Measurements from ENCODE around the gene PDE10A. TPM values are rescaled to one million over a fixed set of nuclear protein-coding genes. Genes with fewer than 3 reads are reported as not detected.

The PDE10A gene
- total and polyA plus RNA-seq, 7 donors: 1.2 to 33.5 (median 7.4) TPM; not detected in 1

DNA sequence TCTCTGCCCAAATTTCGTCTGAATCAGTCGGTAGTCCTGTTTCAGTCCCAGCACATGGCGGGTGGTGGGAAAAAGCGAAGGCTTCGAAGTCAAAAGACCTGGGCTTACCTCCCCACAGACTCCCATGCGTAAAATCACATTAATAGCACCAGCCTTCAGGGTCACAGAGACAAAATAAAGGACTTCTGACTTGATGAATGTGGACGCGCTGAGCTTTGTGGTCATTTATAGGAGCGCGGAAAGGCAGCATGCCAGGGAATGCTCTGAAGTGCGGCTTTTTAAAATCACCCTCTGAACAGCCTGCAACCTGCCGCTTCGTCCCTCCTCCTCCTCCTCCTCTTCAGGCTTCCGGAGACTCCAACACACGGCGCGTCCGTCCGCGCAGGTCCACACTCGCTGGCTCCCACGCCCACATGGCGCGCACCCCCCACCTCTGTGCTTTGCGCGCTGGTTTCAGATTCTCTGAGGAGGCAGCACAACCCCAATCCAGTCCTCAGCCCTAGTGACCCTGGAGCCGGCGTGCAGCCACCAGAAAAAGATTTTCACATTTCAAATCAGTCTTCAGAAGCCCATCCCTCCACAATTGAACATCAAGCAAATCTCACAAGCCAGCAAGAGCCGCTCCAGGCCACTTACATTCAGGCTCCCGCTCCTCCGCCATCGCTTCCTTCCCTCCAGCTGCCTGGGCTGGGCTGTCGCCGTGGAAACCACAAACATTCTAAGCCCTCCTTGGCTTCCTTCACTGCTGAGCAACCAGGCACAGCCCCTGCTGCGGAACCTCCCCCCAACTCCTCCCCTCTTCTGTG, 353.9 kb downstream of the PDE10A start, which contains the start of gene C6orf118:
TSS of gene C6orf118 (minus strand) at position 680 of the 806 bp plus-strand sequence. CDS start at position 661, 19 bp downstream.
- H3K27me3 ChIP-seq: no peaks in the 10 kb centered on the region
- H3K36me3 ChIP-seq: no peaks in the 10 kb centered on the region
- no peak for TF ChIP-seq POLR2AphosphoS5 (IDR thresholded peaks at IDR 0.05)
- TF ChIP-seq EP300 (IDR thresholded peaks at IDR 0.05): no peak
- no peak for TF ChIP-seq POLR2A (IDR thresholded peaks at IDR 0.05)
- TF ChIP-seq, protein P1, sequence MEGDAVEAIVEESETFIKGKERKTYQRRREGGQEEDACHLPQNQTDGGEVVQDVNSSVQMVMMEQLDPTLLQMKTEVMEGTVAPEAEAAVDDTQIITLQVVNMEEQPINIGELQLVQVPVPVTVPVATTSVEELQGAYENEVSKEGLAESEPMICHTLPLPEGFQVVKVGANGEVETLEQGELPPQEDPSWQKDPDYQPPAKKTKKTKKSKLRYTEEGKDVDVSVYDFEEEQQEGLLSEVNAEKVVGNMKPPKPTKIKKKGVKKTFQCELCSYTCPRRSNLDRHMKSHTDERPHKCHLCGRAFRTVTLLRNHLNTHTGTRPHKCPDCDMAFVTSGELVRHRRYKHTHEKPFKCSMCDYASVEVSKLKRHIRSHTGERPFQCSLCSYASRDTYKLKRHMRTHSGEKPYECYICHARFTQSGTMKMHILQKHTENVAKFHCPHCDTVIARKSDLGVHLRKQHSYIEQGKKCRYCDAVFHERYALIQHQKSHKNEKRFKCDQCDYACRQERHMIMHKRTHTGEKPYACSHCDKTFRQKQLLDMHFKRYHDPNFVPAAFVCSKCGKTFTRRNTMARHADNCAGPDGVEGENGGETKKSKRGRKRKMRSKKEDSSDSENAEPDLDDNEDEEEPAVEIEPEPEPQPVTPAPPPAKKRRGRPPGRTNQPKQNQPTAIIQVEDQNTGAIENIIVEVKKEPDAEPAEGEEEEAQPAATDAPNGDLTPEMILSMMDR (IDR thresholded peaks at IDR 0.05): no peak
- peak within 1 kb of the TSS; percentile 23 to 49 (median 41) for H3K4me3 ChIP-seq
- 11 to 29% methylated on average over 35 of the region's 35 CpGs for WGBS, 2 donors
- H3K9me3 ChIP-seq: no peaks in the 10 kb centered on the region
- H3K4me1 ChIP-seq: peaks cover 0 to 10% (median 5%) of the 10 kb centered on the region in 4 donors
- intact Hi-C loops (cut with DNase I): no loop called here
- peak; percentile 69 for DNase-seq
- H3K27ac ChIP-seq: no peak within 1 kb of the TSS

- TF ChIP-seq POLR2AphosphoS5 (IDR thresholded peaks at IDR 0.05) (no peak), EP300 (IDR thresholded peaks at IDR 0.05) (no peak), POLR2A (IDR thresholded peaks at IDR 0.05) (no peak)
- TF ChIP-seq, protein P1 (IDR thresholded peaks at IDR 0.05): no peak
- Histone ChIP-seq H3K27me3 (no peaks in the 10 kb centered on the region), H3K36me3 (no peaks in the 10 kb centered on the region), H3K9me3 (peaks cover 0 to 3% (median 0%) of the 10 kb centered on the region in 4 donors), H3K27ac (no peak overlapping the region), H3K4me1 (peaks cover 0 to 10% (median 5%) of the 10 kb centered on the region in 4 donors), H3K4me3 (no peak overlapping the region)
- intact Hi-C loops (cut with DNase I): no loop called here
- no peak for DNase-seq
- WGBS, 2 donors: 84 to 87% methylated on average over 3 of the region's 3 CpGs
Measured at GRCh38 chr6:165306955-165307354, 356.1 kb downstream of the PDE10A start.

DNA sequence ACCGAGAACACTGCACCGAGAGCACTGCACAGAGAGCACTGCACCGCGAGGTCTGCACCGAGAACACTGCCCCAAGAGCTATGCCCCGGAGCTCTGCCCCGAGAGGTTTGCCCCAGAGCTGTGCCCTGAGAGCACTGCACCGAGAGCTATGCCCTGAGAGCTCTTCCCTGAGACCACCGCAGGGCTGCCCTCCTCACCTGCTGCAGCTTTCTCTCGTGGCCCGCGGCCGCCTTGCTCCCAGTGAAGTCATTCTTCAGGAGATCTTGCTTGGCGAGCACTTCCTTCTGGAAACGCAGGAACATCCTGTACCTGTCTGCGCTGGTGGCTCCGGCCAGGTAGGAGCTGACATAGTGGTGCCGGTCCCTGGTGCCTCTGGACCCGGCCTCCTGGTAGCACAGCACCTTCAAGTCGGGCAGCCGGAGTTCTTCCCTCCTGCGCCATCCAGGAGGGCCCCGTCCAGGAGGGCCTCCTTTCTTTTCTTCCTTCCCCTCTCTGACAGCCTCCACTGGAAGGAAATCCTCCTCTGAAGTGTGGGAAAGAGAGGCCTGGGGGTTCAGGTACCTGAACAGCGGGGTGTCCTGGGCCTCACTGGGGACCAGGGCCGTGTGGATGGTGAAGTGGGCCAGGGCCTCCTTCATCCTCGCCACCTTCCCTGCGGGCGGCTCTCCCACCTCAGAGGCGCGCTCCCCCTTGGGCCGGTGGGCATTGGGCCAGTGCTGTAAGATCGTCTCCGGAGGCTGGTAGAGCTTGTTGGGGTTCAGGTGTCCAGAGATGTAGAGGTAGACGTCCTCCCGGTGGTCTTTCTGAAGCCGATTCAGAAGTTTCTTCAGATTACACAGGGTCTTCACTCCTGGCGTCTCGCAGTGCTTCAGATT, 361.4 kb downstream of the PDE10A start:
- Histone ChIP-seq H3K27me3 (no peaks in the 10 kb centered on the region), H3K9me3 (peaks cover 0 to 3% (median 0%) of the 10 kb centered on the region in 4 donors), H3K27ac (no peak overlapping the region), H3K36me3 (no peaks in the 10 kb centered on the region), H3K4me3 (no peak overlapping the region), H3K4me1 (no peaks in the 10 kb centered on the region)
- no peak for DNase-seq
- 94 to 95% methylated on average over 38 of the region's 38 CpGs for WGBS, 2 donors
- intact Hi-C loops (cut with DNase I): no loop called here
- TF ChIP-seq POLR2A (IDR thresholded peaks at IDR 0.05) (no peak), POLR2AphosphoS5 (IDR thresholded peaks at IDR 0.05) (no peak), EP300 (IDR thresholded peaks at IDR 0.05) (no peak)
- TF ChIP-seq, protein P1 (IDR thresholded peaks at IDR 0.05): no peak

DNA sequence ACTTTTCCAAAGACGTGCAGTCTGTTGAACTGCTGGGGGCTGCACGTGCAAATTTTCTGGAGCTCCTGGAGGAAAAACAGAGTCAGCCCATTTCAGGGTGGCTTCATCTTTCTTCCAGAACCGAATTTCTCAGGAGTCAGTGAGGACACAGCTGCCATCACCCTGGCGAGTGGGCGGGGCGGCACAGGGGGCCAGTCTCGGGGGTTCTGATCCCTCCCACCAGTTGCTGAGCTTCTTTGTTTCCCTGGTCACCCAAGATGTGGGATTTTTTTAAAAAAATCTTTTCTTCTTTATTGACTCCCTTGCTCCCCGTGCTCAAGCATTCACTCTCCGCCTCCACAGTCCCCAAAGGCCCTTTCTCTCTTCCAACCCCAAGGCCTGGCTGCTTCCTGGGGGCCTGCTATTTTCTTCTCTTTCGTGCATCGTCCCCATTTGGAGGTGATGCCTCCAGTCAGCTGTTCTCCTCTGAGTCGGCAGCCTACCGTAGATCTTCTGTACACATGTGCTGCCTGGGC, 362.6 kb downstream of the PDE10A start:
- no peaks in the 10 kb centered on the region for H3K36me3 ChIP-seq
- no peak overlapping the region for H3K27ac ChIP-seq
- H3K27me3 ChIP-seq: no peaks in the 10 kb centered on the region
- H3K9me3 ChIP-seq: peaks cover 0 to 3% (median 0%) of the 10 kb centered on the region in 4 donors
- intact Hi-C loops (cut with DNase I): no loop called here
- 81 to 82% methylated on average over 13 of the region's 13 CpGs for WGBS, 2 donors
- no peaks in the 10 kb centered on the region for H3K4me1 ChIP-seq
- no peak overlapping the region for H3K4me3 ChIP-seq
- no peak for TF ChIP-seq POLR2A (IDR thresholded peaks at IDR 0.05)
- TF ChIP-seq POLR2AphosphoS5 (IDR thresholded peaks at IDR 0.05): no peak
- no peak for DNase-seq

All from sigmoid colon (tissue), 7 donors.